HG03064 (cell line): Measurements from ENCODE around the gene MYL7.
"Not testable (repeated sequence)": the region's sequence is repeated elsewhere in the genome, so short reads cannot be mapped to it uniquely, and the experiment has no call there.

ENCODE experiments used
- ATAC-seq: cut with Tn5 transposase; IDR thresholded peaks from one replicate; pipeline ENCODE4 v1.9.1; 2021; ENCODE audit warnings: low read depth; ENCODE audit not compliant: unreplicated experiment

Gene MYL7

GRCh38 chr7:44141221-44141850 lies at the start of gene MYL7:
Gene MYL7 (minus strand): TSS chr7:44141332. CDS start chr7:44141305, 27 bp downstream.
- no peak for ATAC-seq

GRCh38 chr7:44189993-44190872 lies 49.1 kb upstream of the MYL7 start:
- no peak for ATAC-seq

GRCh38 chr7:44189286-44189992 lies 48.3 kb upstream of the MYL7 start, which contains the start of gene GCK:
Gene GCK (minus strand): TSS chr7:44189439. CDS start chr7:44188953, 486 bp downstream.
- ATAC-seq: no peak

- no peak for ATAC-seq
Measured at GRCh38 chr7:44188480-44189225, 47.5 kb upstream of the MYL7 start.

- no peak for ATAC-seq
Measured at GRCh38 chr7:44187636-44188416, 46.7 kb upstream of the MYL7 start.

- ATAC-seq: no peak
Measured at GRCh38 chr7:44186736-44187135, 45.6 kb upstream of the MYL7 start.

GRCh38 chr7:44185729-44186128 lies 44.6 kb upstream of the MYL7 start:
- ATAC-seq: no peak

- ATAC-seq: no peak
Measured at GRCh38 chr7:44184873-44185446, 43.8 kb upstream of the MYL7 start.

GRCh38 chr7:44184206-44184872 lies 43.2 kb upstream of the MYL7 start:
- ATAC-seq: no peak

GRCh38 chr7:44183386-44183785 lies 42.3 kb upstream of the MYL7 start:
- ATAC-seq: no peak

GRCh38 chr7:44182827-44183226 lies 41.7 kb upstream of the MYL7 start:
- no peak for ATAC-seq

- ATAC-seq: no peak
Measured at GRCh38 chr7:44180631-44181030, 39.5 kb upstream of the MYL7 start.

GRCh38 chr7:44177570-44178131 lies 36.5 kb upstream of the MYL7 start:
- ATAC-seq: no peak

GRCh38 chr7:44176486-44176885 lies 35.4 kb upstream of the MYL7 start:
- no peak for ATAC-seq

GRCh38 chr7:44175730-44176129 lies 34.6 kb upstream of the MYL7 start:
- ATAC-seq: no peak

GRCh38 chr7:44174694-44174948 lies 33.5 kb upstream of the MYL7 start:
- not testable (repeated sequence) for ATAC-seq

- no peak for ATAC-seq
Measured at GRCh38 chr7:44173911-44174693, 33.0 kb upstream of the MYL7 start.

- no peak for ATAC-seq
Measured at GRCh38 chr7:44172803-44173424, 31.8 kb upstream of the MYL7 start.
